HG02884 (cell line): ENCODE results near the gene SH2B3.

Experiments
- ATAC-seq: cut with Tn5 transposase; IDR thresholded peaks from one replicate; pipeline ENCODE4 v1.9.1; 2021; ENCODE audit warnings: mild to moderate bottlenecking, moderate library complexity; ENCODE audit not compliant: unreplicated experiment

The SH2B3 gene

DNA sequence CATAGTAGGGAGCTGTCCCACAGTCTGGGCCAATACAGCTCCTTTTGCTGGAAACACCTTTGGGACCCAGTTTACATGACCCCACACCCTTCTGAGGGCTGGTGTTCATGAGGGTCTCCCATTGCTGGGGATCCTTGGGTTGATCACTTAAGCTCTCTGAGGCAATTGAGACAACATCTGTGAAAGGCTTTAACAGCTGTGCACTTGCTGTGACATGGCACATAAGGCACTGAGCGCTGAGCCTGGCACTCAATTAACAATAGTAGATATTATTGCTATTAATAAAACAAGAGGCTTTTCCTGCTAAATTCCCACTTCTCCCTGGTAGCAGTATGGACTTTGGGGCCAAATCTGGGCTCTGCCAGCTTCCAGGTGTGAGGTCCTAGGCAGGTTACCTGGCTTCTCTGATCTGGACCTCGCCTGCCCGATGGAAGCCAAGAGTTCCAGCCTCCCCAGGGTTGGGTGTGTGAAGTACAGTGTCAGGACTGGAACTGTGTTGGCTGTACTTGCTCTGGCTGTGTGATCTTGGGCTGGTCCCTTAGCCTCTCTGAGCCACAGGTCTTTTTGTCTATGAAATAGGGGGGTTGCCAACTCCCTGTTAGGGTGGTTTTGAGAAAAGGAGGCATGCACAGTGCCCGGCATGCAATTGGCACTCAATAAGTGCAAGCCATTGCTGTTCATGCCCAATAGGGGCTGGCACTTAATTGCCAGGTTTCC lies 3.1 kb downstream of the SH2B3 start:
- ATAC-seq: no peak

DNA sequence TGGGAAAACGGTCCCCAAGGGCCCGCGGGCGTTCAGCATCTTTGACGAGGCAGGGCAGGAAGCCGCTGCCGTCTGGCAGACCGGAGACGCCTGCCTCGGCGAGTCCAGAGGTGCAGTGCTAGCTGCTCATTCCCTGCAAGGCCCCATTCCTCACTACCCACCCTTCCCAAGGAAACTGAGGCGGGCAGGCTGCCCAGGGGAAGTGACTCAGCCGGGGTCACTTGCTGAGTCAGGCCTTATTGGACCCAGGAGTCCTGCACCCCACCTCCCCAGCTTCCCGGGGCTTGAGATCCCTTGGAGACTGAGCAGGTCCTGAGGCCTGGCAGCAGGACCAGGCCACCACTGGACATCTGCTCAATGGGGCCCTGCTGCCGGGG lies 3.7 kb downstream of the SH2B3 start:
- ATAC-seq: no peak

DNA sequence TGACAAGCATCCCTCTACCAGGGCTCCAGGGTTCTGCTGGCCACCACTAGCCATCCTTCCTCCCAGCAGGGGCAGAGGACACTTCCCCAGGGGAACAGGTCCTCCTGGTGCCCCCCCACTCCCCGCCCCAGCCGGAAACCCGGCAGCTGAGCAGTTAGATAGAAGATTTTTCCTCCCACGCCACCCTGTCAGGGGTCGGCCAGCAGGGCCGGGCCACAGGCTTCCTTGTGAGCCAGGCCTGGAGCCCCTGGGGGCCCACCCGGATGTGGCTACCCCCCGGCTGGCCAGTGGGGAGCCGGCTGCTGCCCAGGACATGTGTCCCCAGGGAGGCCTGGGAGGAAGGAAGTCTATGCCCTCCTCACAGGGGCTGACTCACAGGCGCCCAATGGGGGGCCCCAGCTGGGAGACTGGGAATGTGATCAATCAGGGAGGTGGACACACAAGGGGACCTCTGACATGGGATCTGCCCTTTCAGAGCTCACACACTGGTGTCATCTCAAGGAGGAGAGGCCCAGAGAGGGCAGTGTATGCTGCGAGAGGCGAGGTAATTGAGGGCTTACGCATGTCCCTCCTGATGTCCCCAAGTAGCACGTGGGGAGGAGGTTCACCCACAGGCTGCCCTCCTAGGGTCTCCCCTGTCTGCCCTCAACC lies 4.2 kb downstream of the SH2B3 start:
- no peak for ATAC-seq

DNA sequence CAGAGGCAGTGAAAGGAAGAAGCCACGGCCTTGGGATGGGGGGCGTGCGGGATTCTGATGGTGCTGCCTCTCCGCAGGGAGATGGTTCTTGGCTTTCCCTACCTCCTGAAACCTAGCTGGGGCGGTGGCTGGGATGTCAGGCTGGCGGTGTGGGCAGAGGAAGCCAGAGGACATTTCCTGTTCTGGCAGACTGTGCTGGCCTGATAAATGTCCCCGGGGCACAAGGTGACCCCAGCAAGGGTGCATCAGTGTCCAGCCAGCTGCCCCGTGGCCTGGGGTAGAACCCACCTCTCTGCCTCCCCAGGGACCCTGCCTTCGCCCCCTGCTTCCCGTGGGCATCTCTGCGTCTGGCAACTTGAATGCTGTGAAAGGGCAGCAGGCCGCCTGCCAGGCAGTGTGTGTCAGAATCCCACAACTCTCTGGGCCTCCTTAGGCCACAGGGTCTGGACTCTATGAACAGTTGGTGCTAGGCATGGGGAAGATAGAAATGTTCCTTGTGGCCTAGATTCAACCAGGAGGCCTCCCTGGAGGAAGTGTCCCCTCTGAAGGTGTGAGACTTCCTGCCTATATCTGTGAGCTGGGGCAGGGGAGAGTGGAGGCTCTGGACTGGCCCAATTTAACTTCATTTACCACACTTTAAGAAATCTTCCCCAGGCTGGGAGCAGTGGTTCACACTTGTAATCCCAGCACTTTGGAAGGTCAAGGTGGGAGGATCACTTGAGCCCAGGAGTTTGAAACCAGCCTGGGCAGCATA lies 4.9 kb downstream of the SH2B3 start:
- no peak for ATAC-seq

DNA sequence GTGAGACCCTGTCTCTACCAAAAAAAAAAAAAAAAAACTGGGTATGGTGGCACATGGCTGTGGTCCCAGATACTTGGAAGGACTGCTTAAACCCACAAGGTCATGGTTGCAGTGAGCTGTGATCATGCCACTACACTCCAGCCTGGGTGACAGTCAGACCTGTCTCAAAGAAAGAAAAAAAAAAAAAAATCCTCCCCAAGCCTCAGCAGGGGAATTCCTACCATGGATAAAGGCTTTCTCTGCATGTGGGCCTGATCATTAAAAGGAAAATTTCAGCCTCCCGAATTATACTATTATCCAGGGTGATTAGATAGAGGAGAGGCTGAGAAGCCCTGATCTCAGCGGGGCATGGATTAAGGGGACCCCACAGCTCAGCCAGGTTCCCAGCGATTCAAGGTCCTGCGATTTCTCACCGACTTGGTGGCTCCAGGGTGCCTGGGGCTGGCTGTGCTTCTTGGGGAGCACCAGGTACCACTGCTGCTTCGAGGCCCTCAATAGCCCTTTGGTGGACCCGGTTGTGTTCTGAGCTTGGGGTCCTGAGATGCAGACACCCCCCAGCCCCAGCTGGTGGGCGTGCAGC lies 5.6 kb downstream of the SH2B3 start:
- ATAC-seq: no peak

DNA sequence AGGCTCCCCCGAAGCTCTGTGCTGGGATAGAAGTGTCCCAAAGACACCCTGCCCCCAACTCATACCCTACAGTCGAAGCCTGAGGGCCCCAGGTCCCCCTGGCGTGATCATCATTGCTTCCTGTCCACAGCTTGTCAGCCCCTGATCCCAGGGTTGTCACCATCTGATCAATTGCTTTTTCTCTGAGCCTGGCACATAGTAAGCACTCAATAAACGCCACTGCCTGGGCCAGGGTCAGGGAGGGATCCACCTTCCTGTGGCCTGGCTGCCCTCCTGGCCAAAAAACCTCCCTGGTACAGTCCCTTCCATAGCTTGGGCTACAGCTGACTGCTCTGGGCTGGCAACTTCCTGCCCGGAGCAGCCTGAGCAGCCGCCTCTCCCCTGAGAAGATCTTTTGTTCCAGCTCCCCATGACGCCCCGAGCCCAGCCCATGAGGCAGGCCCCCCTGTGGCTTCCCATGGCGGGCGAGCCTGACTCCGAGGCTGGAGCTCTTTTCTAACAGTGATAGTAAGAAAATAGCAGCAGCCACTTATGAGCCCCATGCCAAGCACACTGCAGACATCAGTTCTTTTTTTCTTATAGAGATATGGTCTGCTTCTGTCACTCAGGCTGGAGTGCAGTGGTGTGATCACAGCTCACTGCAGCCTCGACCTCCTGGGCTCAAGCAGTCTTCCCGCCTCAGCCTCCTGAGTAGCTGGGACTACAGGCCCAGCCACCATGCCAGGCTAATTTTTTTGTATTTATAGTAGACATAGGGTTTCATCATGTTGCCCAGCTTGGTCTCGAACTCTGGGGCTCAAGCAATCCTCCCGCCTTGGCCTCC lies 6.5 kb downstream of the SH2B3 start:
- no peak for ATAC-seq

DNA sequence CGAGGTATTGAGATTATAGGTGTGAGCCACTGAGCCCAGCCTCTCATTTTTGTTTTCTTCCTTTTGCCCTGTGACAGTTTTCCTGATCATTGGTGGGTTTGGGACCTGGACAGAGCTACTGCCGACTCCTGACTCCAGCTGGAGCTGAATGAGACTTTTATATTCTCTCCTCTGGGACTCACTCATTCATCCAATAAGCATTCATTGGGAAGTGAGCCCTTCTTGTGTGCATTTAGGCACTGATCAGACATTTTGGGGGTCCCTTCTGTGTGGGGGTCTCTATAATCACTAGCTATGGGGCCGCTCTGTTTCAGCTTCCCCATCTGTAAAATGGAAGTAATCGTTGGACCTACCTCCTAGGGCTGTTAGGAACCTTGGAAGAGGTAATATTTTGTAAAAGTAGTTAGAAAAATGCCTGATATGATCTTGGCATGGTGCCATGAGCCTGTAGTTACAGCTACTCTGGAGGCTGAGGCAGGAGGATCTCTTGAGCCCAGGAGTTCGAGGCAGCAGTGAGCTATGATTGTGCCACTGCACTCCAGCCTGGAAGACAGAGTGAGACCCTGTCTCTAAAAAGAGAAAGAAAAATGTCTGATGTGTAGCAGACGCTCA lies 7.2 kb downstream of the SH2B3 start:
- no peak for ATAC-seq

DNA sequence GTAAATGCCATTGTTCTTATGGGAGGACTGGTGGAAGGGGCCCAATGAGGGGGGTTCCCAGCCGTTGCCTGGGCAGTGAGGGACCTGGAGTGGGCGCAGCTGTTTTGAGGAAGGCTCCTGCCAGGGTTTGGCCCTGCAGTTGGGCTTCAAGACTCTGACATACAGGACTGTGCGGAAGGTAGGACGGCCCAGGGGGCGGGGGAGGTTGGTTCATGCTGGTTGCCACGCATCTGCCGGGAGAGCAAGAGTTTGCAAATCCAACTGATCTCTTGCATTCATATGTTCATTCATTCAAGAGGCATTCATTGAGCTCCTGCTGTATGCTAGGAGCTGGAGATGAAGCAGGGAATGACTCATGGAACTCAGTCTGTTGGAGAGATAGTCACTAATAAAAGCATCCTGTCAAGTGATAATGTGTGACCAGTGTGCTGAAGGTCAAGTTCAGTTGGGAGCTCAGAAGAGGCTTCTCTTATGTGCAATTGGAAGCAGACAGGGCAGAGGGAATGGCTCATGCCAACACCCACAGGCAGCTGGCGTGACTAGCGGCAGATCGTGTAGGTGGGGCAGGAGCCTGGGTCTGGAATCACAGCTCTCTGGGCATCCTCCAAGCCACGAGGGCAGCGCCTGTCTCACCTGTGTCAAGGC lies 7.8 kb downstream of the SH2B3 start:
- ATAC-seq: no peak

DNA sequence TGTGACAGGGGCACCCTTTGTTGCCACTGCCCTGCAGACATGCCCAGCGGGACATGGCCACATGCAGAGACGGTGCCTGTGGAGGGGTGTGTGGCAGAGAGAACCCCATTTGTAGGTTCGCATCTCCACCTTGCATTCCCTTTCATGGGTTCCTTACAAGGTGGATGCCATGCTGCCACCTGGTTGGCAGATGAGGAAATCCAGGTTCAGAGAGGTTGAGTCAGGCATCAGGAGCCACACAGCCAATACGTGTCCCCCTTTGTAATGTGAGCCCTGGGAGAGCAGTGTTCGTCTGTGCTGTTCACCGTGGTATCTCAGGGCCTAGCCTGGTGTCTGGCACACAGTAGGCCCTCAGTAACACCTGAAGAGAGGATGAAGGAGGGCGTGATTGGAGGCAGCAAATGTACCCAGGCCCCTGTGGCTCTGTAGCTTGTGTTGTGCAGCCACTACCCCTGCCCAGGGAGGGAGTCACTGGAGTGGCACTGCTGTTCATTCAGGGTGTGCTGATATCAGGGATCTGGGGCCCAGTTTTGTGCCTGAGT lies 9.1 kb downstream of the SH2B3 start:
- ATAC-seq: no peak

DNA sequence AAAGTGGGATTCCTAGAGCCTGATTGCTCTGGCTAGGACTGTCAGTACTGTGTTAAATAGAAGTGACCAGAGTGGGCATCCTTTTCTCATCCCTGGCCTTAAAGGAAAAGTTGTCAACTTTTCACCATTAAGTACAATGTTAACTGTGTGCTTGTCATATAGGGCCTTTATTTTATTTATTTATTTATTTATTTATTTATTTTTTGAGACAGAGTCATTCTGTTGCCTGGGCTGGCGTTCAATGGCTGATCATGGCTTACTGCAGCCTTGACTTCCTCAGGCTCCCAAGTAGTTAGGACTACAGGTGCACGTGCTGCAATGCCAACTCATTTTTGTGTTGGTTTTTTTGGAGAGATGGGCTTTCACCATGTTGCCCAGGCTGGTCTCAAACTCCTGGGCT lies 11.6 kb downstream of the SH2B3 start:
- ATAC-seq: no peak

DNA sequence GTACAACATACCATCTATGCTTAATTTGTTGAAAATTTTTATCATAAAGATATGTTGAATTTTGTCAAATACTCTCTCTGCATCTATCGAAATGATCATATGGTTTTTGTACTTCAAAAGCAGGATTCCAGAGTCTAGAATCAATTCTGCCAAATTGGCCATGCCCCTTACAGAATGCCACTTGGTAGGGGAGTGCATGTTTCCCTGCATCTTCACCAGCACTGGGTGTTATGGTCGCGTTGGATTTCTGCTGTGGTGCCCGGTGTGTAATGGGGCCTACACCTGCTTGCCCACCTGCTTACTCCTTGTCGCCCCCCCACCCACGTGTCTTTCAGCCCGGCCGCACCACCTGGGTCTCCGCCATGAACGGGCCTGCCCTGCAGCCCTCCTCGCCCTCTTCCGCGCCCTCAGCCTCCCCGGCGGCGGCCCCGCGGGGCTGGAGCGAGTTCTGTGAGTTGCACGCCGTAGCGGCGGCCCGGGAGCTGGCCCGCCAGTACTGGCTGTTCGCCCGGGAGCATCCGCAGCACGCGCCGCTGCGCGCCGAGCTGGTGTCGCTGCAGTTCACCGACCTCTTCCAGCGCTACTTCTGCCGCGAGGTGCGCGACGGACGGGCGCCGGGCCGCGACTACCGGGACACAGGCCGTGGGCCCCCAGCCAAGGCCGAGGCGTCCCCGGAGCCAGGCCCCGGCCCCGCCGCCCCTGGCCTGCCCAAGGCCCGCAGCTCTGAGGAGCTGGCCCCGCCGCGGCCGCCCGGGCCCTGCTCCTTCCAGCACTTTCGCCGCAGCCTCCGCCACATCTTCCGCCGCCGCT lies 12.3 kb downstream of the SH2B3 start:
- no peak for ATAC-seq

DNA sequence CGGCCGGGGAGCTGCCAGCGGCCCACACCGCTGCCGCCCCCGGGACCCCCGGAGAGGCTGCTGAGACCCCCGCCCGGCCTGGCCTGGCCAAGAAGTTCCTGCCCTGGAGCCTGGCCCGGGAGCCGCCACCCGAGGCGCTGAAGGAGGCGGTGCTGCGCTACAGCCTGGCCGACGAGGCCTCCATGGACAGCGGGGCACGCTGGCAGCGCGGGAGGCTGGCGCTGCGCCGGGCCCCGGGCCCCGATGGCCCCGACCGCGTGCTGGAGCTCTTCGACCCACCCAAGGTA lies 12.8 kb downstream of the SH2B3 start:
- no peak for ATAC-seq

DNA sequence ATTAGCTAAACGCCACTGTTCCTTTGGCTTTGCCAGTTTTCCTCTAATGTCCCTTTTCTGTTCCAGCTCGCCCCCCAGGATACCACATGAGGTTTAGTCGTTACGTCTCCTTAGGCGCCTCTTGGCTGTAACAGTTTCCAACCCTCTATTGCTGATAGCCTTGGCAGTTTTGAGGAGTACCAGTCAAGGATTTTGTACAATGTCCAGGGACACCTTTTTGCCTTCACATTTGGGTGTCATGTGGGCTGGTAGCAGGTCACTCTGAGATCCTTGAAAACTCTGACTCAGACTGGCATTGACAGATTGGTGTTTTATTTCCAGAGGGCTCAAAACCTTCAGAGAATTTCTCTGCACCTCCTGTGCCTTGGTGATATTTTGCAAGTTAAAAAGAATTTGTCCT lies 14.1 kb downstream of the SH2B3 start:
- no peak for ATAC-seq

DNA sequence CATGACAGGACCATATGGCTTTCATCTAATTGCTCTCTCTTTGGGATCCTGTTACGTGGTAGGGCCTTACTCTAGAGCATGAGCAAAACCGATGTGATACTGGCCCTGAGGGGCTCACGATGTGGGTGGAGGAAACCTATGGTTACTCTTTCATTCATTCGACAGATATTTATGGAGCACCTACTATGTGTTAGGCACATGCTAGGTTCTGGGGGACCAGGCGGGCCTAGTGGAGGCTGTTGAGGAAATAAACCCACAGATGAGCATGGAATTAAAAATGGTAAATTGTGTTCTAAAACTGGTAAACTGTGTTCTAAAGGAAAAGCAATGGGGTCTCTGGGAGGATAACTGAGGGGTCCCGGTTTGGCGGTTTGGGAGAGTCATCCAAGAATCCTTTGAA lies 14.8 kb downstream of the SH2B3 start:
- ATAC-seq: no peak

DNA sequence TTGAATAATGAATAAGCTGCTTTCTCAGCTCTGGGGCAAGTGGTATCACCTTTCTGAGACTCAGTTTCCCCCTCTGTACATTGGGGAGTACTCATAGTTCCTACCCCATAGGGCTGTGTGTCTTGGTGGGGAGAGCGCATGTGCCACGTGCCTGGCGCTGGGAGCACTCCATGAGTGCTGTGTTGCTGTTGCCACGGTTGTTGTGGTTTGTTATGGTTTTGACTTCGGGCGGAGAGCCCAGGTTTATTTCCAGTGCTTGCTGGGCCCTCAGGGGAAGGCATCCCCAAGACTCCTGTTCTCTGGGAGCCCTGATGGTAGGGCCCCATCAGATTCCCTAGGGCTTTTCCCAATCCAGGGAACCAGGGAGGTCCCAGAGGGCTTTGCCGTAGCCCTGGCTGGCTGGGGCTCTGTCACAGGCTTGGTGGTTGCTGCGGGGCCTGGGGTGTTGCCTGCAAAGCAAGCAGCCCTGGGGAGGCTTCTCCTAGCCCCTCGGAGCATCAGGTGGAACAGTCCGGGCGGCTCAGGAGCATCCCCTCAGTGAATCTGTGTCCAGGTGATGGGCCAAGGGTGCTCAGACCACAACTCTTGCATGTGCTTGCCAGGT lies 18.6 kb downstream of the SH2B3 start:
- ATAC-seq: no peak

DNA sequence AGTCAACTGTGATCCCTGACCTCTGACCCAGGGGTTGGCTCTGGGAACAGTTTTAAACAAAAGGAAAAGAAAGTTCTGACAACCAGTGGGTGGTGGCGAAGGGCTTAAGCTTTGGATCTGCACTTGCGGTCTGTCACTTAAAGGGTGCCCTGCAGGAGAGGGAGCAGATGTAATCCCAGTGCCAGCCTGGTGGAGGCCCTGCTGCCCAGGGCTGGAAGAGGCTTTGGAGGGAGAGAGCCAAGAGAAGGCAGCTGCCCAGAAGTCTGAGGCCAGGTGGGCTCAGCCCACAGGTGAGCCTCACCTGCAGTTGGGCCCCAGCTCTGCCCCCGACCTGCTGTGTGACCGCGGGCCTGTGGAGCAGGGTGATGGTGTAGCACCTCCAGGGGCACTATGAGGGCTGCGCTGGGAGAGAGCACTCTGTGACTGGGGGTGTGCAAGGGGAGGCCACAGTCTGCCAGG lies 19.1 kb downstream of the SH2B3 start:
- no peak for ATAC-seq

DNA sequence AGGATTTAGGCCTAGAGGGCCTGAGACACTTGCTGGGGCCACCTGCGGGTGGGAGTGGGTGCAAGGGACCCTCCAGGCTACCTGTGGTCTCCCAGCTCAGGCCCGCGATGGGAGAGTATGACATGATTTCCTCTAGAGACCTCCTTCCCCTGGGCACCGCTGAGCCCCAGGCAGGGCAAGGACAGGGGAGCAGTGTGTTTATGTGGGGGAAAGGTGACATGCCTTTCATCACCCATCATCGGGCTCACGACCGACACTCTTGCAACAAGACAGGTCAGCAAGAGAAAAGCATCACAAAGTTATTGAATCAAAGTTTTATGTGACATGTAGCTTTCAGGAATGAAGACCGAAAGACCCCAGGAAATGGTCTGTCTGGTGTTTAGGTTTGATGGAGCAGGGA lies 19.9 kb downstream of the SH2B3 start:
- ATAC-seq: no peak

DNA sequence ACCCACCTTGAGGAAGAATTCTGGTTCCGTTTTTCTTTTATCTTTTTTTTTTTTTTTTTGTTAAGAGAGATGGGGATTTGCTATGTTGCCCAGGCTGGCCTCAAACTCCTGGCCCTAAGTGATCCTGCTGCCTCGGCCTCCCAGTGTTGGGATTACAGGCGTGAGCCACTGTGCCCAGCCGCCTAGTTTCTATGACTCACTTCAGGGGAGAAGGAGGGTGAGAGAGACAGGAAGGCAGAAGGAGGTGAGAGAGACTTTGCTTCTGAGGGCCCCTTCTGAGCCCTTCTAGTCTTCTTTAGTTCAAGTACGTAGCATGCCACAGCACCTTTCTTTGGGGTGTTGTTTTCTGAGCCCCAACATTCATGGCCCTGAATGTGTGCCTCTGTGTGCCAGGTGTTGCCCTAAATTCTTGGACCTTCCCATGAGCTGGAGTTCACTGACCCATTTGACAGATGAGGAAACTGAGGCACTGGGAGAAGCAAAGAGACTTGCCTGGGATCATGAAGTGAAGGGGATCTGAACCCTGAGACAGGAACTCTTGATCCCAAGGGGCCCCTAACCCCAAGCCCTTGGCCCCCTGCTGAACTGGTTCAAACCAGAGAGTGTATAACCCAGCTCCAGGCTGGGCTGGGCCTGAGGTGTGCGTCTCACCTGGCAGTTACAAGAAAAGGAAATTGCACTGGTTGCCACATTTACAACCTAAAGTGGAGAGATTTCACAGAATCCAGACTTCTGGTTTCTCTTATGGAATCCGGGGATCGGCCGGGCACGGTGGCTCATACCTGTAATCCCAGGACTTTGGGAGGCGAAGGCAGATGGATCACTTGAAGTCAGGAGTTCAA lies 20.8 kb downstream of the SH2B3 start:
- no peak for ATAC-seq
